Putamen (tissue), 1 donor: Measurements from ENCODE around the gene STMN3.
"Not testable (repeated sequence)": the region's sequence is repeated elsewhere in the genome, so short reads cannot be mapped to it uniquely, and the experiment has no call there.

Experiments
- DNase-seq: peaks from one replicate; pipeline ENCODE4 v3.0.0-alpha.2; 2016; ENCODE audit warnings: low spot score

Gene STMN3

GRCh38 chr20:63657260-63657936 lies 4.2 kb upstream of the STMN3 start:
- DNase-seq, result no peak

DNA sequence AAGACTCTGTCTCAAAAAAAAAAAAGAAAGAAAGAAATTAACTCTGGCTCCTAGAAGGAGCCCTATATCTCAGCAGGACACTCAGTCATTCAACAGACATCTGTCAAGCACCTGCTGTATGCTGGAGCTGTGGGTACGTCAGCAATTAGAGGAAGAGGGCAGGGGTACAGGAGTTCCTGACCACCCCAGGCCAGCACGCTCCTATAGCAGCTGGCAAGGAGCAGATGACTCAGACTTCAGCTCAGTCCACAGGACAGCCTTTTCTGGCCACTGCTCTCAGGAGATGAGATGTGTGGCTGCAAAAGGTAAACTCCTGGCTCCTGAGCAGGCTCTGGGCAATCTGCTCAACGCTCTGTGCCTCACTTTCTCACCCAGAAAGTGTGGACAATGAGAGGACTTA lies 3.2 kb upstream of the STMN3 start:
- DNase-seq, result no peak

DNA sequence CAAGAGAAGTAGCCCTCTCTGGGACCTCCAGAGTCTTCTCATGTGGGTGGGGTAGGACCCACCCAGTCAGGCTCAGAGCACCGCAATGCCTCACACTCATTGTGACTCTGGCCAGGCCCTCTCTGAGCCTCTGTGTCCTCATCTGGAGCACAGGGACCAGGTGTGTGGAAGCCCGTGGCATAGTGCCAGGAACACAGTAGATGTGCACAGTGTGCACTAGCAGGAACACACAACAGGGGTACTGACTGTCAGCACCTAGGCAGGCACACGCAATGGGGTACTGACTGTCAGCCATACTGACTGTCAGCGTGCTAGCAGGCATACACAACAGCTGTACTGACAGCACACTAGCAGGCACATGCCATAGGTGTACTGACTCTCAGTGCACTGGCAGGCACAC lies 2.0 kb upstream of the STMN3 start:
- DNase-seq, result no peak

GRCh38 chr20:63653974-63654668 lies 897 bp upstream of the STMN3 start:
- DNase-seq, result no peak

GRCh38 chr20:63652192-63652980 lies 838 bp downstream of the STMN3 start:
- no peak for DNase-seq

DNA sequence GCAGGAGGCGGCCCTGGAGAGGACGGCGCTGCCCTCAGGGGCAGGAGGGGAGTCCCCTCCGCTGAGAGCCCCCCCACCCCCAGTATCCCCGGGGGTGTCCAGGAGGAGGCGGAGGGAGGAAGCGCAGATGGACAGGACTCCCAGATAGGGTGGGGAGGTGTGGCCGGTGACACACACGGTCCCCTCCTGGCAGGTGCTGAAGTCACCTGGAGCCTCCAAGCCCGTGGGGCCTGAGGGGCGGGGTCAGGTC lies 1.4 kb downstream of the STMN3 start:
- no peak for DNase-seq

DNA sequence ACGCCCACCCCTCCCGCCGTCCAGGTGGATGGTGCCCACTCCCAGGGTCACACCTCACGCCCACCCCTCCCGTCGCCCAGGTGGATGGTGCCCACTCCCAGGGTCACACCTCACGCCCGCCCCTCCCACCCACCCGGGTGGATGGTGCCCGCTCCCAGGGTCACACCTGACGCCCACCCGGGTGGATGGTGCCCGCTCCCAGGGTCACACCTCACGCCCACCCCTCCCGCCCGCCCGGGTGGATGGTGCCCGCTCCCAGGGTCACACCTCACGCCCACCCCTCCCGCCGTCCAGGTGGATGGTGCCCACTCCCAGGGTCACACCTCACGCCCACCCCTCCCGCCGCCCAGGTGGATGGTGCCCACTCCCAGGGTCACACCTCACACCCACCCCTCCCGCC lies 2.7 kb downstream of the STMN3 start:
- not testable (repeated sequence) for DNase-seq

GRCh38 chr20:63648895-63649589 lies 4.2 kb downstream of the STMN3 start:
- DNase-seq, result no peak

DNA sequence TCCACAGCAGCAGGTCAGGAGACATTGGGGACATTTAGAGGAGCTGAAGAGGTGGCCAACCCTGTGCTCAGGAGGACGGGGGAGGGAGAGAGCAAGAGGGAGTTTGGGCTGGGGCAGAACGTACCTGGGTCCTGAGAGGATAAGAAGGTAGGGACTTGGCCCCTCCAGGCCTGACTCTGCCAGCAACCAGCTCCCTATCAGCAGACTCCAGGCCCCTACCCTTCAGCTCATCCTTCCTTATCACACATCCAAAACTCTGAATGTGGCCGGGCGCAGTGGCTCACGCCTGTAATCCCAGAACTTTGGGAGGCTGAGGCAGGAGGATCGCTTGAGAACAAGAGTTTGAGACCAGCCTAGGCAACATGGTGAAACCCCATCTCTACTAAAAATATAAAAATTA lies 5.0 kb downstream of the STMN3 start:
- no peak for DNase-seq

- DNase-seq, result no peak
These were observed 8.0 kb downstream of the STMN3 start for GRCh38 chr20:63645218-63645617.

DNA sequence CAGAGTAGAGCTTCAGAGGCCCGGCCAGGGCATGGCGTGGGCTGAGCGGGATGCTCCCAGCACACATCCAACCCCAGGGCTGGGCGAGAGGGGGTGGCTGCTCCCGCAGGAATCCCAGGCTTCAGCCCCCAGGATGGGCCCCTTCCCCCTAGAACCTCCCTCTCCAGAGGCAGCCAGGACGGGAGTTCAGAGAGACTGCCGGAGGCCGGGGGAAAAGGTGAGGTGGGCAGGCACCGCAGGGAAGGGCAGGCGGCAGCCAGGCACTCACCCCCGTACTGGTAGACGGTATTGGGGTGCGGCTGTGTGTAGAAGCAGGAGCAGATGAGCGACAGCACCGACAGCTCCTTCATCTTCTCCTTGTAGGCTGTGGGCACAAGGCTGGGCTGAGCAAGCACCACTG lies 9.3 kb downstream of the STMN3 start:
- no peak for DNase-seq

- DNase-seq, result no peak
These were observed 9.7 kb downstream of the STMN3 start for GRCh38 chr20:63643499-63643898.

- no peak for DNase-seq
These were observed 10.5 kb downstream of the STMN3 start for GRCh38 chr20:63642527-63643247.

- DNase-seq, result peak; percentile 77
These were observed 11.3 kb downstream of the STMN3 start for GRCh38 chr20:63641792-63642523.

DNA sequence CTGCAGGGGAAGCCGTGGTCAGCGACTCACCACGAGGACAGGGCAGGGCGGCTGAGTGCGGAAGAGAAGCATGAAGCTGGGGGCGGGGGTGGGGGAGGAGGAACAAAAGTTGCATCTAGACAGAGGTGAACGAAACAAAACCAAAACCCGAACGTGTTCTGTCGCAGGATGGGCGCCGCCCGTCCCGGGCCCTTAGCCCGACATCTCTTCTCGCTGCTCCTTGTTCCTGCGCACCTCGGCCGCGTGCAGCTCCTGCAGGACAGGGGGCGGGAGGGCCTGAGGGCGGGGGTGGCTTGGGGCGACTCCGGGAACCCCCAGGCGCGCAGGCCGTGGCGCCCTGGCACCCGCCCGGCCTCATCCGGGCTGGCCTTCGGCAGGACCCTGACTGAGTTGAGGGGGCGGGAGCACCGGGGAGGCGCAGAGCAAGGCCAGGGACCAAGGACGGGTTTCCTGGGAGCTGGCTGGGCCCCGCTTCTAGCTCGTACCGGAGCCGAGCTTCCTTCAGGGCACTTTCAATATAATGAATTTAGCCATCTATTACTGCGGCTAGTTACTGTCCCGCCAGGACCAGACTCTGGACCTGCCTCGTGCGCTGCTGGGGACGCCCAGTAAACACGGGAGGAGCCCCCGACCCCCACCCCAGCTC lies 12.0 kb downstream of the STMN3 start:
- no peak for DNase-seq

GRCh38 chr20:63640686-63641085 lies 12.5 kb downstream of the STMN3 start:
- DNase-seq, result not testable (repeated sequence)

GRCh38 chr20:63640086-63640485 lies 13.1 kb downstream of the STMN3 start:
- DNase-seq, result no peak

- no peak for DNase-seq
These were observed 13.9 kb downstream of the STMN3 start for GRCh38 chr20:63639093-63639975.

DNA sequence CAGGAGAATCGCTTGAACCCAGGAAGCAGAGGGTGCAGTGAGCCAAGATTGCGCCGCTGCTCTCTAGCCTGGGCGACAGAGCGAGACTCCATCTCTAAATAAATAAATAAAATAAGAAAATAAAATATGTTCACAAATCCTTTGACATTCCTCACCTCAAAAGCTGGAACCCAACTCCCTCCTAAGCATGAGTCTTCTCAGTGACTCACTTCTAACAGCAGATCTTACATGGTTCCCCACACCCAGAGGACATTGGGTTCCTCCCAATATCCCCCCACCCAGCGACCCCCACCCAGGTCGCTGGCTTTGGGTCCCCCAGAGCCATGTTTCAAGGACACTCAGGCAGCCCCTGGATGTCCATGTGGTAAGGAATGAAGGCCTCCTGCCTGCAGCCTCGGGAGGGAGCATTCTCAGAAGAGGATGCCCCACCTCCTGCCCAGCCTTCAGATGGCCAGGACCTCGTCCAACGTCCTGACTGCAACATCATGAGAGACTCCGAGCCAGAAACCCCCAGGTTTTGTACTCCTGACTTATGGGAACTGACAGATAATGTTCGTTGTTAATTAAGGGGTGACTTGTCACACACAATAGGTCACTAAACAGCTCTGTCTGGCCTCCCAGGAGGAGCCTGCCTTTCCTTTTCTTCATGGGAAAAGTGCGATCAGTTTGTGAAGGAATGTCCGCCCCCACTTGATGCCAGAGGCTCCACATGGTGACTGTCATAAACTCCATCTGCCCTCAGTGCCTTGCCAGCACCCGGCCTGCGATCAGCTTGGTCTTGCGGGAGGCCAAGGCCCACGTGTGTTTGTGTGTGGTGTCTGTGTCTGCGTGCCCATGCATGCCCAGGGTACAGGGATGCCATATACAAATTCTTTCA lies 16.2 kb downstream of the STMN3 start:
- DNase-seq, result no peak
